HG03571 (cell line): Measurements from ENCODE around the gene KLF7.

Experiments used
- ATAC-seq: cut with Tn5 transposase; IDR thresholded peaks from one replicate; pipeline ENCODE4 v1.9.1; 2021; ENCODE audit not compliant: unreplicated experiment

Gene KLF7

DNA sequence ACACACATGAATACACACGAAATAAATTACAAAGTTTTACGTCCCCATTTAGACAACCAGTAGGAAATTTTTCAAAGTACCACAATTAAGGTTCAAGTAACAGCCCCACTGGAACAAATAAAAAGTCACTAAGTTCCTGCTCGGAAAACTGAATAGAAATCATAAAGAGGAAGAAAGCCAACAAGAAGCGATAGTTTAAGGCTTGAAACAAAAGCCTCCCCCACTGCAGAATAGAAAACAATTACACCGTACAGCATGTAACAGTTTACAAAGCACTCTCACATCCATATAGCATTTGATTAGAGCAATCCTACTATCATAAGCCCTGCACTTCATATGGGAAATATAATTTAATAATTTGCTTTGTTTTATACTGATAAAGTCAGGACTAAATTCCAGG, 15.5 kb downstream of the KLF7 start:
- peak; percentile 32 for ATAC-seq

DNA sequence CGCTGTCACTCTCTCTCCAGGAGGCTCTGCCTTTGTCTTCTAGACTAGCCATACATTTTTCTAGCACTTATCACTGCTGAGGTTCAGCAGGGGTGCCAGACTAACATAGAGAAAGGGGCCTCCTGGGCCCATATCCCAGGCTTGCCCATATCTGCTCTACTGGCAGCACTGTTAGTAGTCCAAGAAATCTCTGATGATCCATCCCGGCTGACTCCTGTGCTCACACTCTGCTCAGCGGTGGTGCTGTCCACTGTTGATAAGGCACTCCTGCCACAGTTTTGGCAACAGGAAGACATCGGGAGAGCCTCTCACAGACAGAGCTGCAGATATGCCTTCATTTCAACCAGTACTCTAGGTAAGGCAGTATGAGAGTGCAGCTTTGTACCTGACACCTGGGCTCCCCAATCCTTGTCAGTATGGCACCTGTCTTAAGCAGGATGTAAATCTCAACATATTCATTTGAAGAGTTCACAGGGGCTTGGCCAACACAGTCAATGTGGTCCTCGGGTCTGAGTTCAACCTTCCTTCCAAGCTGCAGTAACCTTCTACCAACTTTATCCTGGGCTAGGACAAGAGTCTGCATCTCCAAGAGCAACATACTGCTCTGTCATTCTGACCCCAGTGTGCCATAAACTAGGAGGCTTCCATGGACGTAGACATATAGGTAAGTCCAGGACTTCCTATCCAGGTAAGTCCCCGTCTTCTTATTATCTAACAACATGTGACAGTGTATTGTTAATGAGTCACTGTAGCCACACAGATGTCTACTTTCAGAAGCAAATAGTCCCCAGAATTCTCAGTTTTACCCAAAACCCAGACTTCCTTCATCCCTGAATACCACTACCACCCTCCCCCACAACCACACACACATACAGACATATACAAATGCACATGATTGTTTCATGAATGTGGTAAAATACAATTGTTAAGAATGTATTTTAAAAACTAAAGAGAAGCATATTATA, 16.2 kb downstream of the KLF7 start:
- peak; percentile 87 for ATAC-seq

DNA sequence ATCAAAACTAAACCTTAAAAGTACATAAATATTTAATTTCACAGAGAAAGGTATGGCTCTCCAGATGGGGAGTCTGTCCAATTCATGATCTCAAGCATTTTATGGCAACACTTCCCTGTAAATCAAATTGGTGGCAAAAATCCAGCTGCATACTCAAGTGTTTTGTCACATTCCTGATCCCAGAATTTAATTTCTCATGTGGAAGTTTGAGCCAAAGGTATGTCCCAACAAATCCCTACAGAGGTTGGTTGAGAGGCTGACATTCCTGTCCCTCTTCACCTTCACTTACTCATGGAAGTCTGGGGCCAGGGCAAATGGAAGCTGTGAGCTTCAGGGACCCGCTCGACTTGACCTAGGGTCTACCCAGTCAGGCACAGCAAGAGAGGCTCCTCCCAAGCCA, 17.7 kb downstream of the KLF7 start:
- no peak for ATAC-seq

DNA sequence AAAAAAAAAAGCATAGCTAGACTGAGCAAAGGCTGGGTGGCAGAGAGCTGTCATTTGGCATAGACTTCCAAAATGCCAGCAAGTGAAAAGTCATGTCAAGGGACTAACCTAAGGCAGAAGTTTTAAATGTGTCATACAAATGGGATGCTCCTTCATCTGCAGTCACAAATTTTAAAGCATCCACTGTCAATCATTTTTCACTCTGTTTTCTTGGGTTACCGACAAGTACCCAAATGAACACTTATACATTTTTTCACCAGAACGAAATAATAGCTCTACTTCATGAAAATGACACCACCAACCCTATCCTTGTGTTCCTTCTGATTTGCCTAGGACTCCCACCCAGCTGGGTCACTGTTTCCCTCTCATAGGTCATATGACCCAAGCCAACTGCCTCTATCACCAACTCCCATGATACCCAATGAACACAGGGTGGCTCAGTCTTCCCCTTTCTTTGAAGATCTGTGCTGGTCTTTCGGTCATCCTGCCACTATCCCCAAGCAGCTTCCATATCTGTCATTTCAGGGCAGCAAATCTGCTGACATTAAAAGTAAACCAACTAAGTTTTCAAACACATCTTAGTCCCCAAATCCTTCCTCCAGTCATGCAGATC, 21.5 kb downstream of the KLF7 start:
- ATAC-seq, result no peak

DNA sequence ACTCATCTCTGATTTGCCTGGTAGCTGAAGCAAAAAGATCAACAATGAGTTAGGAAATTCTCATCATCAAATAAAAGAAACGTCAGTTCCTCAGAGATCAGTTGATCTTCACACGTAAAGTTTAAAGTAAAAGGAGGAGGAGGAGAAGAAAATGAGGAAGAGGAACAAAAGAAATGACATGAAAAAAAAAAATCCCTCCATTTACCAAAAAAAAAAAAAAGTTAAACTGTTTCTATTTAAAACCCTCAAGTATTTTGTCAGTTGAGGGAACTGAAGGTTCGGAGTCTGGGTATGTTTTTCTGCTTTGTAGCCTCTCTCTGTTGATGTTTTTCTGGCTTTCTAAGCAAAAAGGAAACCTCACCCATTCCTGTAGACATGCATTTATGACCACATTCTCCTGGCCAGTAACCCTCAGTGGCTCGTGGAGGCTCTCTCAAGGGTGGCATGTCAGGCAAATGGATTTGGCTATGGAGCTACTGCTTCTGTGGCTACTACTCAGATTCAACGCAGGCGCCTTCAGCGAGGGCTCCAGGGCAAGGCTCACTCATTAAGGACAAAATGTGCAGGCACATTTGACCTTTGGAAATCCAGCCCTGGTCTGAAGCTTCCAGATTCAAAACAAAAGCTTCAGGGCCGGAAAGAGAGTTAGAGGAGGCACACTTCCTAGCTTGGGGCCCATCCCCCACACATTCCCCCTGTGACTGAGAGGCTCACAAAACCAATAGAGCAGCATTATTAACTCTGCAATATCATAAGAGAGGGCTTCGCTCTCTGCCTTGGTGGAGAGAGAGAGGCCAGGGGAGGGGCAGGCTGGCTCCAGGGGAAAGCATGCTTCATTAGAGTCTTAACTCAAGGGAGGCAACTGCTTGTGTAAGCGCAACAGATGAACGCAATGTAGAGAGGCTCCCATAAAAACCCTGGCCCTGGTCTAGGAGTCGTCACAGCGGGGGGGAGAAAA, 22.3 kb downstream of the KLF7 start:
- peak; percentile 67 for ATAC-seq

DNA sequence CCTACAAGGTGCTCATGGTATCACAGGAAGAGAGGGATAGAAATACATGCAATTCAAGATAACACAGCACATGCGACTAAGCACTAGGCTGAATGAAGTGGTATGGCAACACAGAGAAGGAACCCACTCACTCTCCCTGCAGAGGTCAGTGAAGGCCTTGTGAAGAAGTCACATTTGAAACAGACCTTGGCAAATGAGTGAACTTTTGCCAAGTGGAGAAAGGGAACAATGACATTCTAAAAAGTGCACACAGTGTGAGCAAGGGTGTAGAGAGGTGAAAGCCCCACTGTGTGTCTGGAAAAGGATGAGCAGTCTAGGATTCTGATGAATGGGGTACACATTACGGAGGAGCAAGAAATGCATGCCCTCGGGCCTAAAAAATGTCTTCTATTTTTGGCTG, 23.3 kb downstream of the KLF7 start:
- no peak for ATAC-seq

DNA sequence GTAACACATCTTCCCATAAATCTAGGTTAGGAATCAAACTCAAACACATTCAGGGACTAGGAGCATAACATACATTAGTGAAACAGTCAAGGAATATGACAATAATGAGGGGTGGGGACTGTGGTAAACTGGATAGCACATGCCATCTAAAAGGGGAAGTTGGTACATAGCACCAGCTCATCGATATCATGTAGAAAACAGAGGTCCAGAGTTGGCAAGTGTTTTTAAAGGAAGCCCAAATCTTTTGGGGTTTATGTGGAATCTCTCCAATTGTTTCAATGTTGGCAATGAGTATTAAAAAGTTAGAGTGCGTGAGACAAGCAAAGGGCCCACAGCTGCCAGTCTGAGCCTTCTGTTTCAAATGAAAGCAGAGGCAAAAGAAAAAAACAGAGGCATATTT, 24.4 kb downstream of the KLF7 start:
- ATAC-seq, result no peak

DNA sequence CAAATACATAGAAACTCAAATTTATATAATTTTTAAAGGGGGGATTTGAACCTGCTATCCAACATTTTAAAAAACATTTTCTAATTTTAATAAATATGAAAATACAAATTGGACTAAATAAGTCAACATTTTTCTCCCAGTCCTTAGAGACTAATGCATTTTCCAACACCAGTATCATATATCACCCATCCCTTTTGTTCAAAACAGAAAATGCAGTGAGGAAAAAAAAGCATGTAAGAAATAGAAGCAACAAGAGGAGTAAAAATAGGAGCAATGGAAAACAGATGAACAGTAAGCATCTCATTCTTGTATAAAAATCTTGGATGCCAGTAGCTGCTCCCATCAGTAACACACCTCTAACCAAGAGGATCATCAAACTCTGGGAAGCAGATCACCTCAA, 25.5 kb downstream of the KLF7 start:
- no peak for ATAC-seq

DNA sequence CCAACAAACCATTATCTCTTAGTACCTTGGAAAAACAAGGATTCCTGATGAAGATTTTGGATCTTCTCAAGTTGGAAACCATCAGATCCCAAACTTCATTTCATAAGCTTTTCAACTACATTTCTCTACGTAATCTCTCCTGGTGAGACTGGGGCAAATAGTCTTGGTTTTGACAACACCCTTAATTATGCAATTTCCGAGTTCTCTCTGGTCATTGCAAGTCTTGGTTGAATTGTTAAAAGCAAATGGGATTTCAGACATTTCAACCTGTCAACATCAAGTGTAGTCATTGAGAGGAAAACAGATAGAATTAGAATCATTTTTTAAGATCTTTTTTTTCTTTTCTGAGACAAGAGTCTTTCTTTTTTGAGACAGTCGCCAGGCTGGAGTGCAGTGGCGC, 26.2 kb downstream of the KLF7 start:
- ATAC-seq, result no peak

DNA sequence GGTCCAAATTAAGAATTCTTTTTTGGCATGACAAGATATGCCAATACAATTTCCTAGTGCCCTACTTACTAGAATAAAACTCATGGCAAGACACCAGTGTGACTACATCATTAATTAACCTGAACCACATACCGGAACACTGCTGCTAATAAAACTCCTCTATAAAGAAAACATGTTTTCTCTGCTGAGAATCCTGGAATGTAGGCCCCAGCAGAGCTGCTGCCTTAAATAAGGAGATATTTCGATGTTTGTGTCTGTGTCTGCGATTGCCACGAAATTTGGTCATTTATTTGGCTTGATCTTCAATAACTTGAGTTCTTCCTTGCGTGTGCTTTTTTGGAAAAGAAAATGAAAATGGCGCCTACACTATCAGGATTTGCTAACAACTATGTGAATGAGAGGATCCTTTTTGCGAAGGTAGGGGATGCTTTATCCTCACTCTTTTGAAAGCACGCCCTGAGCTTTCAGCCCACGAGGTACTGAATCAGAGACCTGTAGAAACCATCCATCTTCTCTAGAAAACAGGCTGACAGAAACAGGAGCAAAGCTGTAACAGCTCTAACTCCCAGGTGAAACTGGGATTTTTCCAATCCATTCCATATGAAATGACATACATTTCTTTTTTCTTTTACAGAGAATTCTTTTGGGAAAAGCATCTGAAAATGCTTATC, 27.0 kb downstream of the KLF7 start:
- no peak for ATAC-seq

DNA sequence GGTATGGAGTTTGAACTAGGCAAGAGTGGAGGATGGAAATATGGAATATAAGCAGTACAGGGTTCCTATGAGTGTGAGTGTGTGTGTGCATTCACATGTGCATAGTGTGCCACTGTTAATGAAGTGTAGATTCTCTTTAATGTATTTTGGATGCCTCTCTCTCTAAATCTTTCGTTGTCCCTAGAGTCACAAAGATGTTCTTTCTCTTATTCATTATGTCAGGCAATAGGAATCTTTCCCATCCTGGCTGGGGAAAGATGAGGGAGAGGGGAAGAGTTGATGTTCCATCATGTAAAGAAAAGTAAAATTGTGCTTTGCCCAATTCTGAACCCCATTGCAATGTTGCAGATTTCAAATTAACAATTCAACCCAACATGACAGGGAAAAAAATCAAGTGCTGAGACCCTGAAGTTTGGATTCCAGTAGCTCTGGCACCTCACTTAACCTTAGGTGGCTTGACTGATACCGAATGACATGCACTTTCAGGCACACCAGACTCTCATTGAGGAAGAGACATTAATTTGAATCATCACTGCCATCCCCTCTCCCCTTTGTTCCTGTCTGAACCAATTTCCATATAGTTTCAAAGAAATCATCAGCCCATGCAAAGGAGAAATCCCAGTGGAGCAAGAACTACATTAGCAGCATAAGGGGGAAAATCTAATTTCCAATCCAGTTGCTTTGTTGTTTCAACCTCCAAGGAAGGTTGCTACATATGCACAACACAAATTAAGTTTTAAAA, 28.0 kb downstream of the KLF7 start:
- no peak for ATAC-seq

DNA sequence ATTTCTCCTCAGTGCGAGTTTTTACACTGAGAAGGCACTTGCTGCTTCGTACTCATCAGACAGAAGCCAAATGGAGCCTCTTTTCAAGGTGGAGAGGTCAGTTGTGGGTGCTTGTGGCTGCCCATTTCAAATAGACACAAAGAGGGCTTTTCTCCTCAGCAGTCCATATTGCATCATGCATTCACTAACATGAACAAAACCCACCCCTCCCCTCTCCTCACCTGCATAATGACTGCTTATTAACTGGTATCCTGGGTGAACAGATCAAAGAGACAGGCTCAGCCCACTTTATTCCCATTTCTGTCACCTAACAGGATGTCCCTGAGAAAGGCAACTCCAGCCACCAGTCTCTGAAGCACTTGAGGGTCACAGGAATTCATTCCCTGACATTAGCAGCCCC, 28.9 kb downstream of the KLF7 start:
- ATAC-seq, result no peak

DNA sequence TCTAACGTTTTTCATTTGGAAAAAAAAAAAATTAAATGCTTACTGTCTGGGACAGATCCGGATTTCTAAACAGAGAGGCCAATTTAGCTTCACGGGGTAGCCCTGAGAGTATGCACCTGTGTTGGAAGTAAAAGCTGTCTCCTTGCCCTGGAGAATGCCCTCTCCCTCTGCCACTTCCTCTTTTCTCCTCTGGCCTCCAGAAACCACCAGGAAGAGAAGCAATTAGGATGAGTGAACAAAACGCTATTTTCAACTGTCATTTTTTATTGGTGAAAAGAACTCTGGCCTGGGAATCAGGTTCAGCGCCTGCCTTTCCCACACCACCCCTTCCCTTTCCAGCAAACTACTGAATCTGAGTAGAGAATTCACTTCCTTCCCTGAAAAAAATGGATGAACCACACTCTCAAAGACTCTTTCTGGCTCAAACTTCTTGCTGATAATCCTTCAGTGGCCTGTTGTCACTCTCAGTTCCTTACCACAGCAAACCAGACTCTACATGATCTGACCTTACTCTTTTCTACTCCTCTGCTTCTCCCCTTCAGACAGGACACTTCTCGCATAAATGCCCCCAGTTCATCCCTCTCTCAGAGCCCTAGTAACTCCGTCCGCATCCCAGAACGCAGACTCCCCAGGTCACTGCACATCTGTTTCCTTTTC, 29.8 kb downstream of the KLF7 start:
- no peak for ATAC-seq

DNA sequence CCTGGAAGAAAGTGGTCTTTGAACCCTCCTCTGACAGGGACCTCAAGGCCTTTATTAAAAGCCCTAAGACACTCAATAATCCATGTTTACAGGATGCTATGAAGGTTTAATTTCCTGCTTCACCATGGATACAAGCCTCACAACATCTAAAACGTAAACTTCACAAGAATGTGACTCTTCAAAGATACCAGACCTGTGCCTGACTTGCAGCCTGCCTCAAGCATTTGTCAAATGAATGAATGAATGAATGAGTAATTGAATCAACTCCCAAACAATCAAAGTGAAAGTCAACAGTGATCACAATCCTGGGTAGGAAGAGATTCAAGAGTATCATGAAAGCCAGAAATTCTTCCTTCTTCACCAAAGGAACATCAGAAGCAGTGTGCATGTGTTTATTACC, 30.4 kb downstream of the KLF7 start:
- ATAC-seq, result no peak

DNA sequence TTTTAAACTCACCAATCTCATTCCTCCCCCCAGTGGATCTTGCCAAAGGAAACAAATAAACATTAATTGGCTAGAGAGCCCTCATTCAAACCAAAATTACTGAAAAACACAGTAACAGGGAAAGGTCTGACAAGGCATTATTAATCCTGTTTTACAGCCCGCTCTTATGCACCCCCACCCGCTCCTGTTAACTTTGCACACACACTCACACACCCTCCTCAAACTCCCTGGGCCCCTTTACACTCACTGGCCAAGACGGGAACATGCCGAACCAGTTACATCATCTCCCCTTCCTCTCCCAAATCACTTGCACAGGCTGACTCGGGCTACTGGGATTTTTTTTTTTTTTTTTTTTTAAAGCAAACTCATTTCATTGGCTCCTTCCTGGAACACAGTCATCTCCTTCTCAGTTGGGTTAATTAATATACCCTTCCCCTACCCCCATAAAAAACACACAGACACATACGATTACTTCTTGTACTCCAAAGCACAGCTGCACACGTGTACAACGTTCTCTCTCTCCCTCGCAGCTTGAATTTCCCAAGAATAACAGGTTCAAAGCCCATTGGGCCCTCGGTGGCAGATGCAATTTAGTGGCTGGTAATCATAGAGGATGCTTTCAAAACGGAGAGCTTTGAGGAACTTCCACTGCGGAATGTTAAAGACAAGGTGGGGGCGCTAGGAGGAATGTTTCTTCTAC, 31.8 kb downstream of the KLF7 start:
- no peak for ATAC-seq

DNA sequence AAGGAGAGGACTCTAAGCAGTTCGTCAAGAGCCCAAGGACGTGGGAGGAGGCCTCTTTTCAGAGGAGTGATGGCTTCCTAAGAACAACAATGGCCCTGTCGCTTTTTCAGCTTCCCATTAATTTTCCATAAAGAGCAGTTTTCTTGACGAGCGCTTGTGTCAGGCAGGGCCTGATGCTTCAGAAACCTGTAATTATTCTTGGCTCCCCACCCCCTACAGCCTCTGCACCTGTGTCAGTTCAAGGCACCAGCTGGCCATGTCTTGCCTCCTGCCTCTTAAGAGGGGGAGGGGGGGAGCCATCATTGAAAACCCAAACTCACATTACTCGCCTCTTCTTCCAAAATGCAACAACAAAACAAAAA, 32.3 kb downstream of the KLF7 start:
- ATAC-seq, result no peak

DNA sequence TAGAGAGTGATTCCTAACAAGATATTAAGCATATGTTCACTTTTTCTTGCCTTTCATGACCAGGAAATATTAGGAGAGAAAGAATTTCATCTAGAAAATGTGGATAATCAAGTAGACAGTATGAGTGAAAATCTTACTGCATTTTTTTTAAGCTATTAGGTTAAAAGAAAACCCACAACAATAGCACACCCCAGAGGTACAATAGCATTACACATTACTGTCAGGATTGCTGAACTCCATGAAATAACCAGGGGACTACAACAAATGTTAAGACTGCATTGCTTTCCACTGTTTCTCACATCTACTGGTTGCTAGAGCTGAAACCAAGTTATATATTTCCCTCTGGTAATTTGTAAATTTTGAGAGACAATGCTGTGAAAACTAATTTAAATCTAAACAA, 33.7 kb downstream of the KLF7 start:
- ATAC-seq, result no peak

DNA sequence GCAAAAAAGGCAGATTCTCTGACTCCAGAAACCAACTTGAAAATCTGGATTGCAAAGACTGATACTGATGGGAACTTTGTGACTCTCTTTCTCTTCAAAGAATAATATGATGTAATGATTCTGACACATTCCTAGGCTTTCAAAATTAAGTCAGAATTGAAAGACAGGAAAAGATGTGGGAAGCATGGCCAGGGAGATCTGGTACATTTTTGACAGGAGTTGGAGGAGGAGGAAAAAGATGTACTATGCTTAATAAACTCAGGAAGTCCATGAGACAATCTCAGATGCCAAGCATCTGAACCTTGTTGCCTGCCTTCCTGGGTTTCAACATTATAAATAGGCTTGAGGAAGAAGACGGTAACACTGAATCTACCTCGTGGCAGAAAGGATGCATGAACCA, 34.2 kb downstream of the KLF7 start:
- no peak for ATAC-seq

DNA sequence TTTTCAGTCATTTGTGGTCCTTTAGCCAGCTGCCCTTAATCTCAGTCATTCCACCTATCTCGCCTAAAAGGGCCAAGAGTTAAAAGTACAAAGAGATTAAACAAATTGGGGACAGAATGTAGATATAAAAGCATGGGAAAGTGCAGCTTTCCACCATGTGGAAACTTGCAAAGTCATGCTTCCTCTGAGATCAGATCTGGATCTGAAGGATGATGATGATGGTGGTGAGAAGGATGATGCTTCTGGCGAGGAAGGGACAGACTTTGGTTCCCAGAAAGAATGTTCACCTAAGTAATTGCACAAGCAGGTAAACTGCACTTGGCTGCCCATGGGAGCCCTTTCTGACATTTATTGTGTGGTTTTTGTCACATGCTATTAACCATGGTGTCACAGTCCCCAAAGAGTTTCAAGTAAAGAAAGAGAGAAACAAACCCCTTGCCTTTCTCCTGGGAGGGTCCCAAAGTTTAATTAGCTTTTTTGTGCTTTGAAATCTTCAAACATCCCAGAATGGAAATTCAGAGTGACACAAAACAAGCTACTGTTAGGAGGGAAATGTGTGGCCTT, 34.7 kb downstream of the KLF7 start:
- no peak for ATAC-seq
